ENCODE data around the gene MEOX1.

Gene MEOX1

DNA sequence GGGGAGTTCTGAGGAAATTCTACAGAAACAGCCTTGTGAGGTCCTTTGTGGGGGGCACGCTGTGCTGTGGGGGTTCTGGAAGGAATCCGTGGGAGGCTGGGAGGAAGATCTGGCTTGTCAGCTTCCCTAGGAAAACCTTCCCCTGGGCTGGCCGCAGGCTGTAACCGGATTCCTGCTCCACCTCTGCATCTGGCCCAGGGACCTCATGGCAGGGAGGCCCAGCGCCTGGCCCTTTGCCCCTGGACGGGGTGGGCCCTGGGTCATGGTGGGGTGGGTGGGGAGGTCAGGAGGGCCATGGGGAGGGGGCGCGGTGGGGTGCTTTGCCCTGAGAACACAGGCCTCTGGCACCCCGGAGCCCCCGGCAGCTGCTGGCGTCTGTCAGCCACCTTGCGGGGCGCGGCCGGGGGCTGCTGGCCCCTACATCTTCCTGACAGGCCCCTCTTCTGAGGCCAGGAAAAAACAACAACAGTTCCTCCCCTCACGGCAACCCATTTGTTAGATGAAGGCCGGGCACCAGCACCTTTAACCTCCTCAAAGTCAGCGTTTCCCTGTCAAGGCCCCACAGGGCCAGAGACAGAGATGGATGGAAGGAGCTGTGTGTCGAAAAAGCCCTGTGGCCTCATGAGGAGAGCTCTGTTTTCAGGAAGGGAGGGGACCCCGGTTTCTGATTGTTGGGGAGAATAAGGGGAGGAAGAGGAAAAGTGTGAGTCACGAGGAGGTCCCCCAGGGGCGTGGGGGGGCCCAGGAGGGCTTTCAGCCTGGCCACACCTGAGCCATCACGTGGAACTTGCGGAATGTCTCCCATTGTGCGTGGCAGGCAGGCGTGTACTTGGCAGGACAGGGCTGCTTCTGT, 3.6 kb upstream of the MEOX1 start:
- no peak overlapping the region for H3K4me3 ChIP-seq (IDR thresholded peaks at IDR 0.05; ENCODE audit: insufficient read depth, low read depth, low read length)
- no peak overlapping the region for H3K27ac ChIP-seq
- H3K4me1 ChIP-seq (ENCODE audit: low read depth, poor library complexity, severe bottlenecking), result peaks cover 30% of the 10 kb centered on the region
- H3K4me2 ChIP-seq, result no peak overlapping the region
- no peaks in the 10 kb centered on the region for H3K36me3 ChIP-seq (ENCODE audit: insufficient read depth)
- TF ChIP-seq, protein P1, sequence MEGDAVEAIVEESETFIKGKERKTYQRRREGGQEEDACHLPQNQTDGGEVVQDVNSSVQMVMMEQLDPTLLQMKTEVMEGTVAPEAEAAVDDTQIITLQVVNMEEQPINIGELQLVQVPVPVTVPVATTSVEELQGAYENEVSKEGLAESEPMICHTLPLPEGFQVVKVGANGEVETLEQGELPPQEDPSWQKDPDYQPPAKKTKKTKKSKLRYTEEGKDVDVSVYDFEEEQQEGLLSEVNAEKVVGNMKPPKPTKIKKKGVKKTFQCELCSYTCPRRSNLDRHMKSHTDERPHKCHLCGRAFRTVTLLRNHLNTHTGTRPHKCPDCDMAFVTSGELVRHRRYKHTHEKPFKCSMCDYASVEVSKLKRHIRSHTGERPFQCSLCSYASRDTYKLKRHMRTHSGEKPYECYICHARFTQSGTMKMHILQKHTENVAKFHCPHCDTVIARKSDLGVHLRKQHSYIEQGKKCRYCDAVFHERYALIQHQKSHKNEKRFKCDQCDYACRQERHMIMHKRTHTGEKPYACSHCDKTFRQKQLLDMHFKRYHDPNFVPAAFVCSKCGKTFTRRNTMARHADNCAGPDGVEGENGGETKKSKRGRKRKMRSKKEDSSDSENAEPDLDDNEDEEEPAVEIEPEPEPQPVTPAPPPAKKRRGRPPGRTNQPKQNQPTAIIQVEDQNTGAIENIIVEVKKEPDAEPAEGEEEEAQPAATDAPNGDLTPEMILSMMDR (conservative IDR thresholded peaks at IDR 0.05; ENCODE audit: low read depth, low read length), result no peak
- H3K79me2 ChIP-seq (ENCODE audit: insufficient read depth, low read depth), result no peaks in the 10 kb centered on the region
- H2AFZ ChIP-seq (ENCODE audit: low read depth), result no peak overlapping the region
- H4K20me1 ChIP-seq (ENCODE audit: insufficient read depth), result no peaks in the 10 kb centered on the region
- no peak overlapping the region for H3K9ac ChIP-seq
- peaks cover 25% of the 10 kb centered on the region; the same call in 1 of the 2 replicates for H3K27me3 ChIP-seq (ENCODE audit: insufficient read depth, low read depth)

DNA sequence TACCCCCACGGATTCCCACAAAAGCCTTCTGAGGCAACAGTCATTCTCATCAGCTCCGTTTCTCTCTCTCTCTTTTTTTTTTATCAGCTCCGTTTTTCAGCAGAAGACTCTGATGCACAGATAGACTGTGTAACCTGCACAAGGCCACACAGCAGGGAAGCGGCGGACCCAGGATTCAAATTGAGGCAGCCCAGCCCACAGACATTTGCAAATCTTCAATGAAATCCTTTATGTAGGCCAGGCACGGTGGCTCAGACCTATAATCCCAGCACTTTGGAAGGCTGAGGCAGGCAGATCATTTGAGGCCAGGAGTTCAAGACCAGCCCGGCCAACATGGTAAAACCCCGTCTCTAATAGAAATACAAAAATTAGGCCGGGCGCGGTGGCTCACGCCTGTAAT, 2.4 kb upstream of the MEOX1 start:
- Histone ChIP-seq H3K4me2 (no peak overlapping the region), H3K9ac (no peak overlapping the region), H3K27me3 (ENCODE audit: insufficient read depth, low read depth) (peaks cover 37% of the 10 kb centered on the region; the same call in 1 of the 2 replicates), H3K4me3 (IDR thresholded peaks at IDR 0.05; ENCODE audit: insufficient read depth, low read depth, low read length) (no peak overlapping the region), H3K79me2 (ENCODE audit: insufficient read depth, low read depth) (no peaks in the 10 kb centered on the region), H3K27ac (no peak overlapping the region), H2AFZ (ENCODE audit: low read depth) (no peak overlapping the region), H3K4me1 (ENCODE audit: low read depth, poor library complexity, severe bottlenecking) (peaks cover 18% of the 10 kb centered on the region), H3K36me3 (ENCODE audit: insufficient read depth) (no peaks in the 10 kb centered on the region), H4K20me1 (ENCODE audit: insufficient read depth) (no peaks in the 10 kb centered on the region)
- TF ChIP-seq, protein P1 (conservative IDR thresholded peaks at IDR 0.05; ENCODE audit: low read depth, low read length), result no peak

DNA sequence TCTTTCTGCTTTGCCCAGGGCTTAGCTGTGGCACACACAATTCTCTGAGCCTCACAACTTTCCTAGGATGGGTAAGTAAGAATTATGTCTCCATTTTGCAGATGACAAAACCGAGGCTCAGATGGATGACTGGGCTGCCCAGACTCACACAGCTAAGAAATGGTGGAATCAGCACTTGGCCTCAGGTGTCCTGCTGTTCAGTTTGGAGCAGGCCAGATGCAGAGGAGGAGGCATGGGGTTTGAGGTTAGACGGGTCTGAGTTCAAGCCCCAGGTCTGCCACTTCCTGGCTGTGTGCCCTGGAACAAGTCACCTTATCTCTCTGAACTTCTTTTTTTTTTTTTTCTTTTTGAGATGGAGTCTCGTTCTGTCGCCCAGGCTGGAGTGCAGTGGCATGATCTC, 1.7 kb upstream of the MEOX1 start:
- peaks cover 18% of the 10 kb centered on the region for H3K4me1 ChIP-seq (ENCODE audit: low read depth, poor library complexity, severe bottlenecking)
- H2AFZ ChIP-seq (ENCODE audit: low read depth), result no peak overlapping the region
- H4K20me1 ChIP-seq (ENCODE audit: insufficient read depth), result no peaks in the 10 kb centered on the region
- H3K27ac ChIP-seq, result no peak overlapping the region
- H3K79me2 ChIP-seq (ENCODE audit: insufficient read depth, low read depth), result no peaks in the 10 kb centered on the region
- no peak overlapping the region for H3K4me2 ChIP-seq
- no peaks in the 10 kb centered on the region for H3K36me3 ChIP-seq (ENCODE audit: insufficient read depth)
- H3K9ac ChIP-seq, result no peak overlapping the region
- TF ChIP-seq, protein P1 (conservative IDR thresholded peaks at IDR 0.05; ENCODE audit: low read depth, low read length), result no peak
- no peak overlapping the region for H3K4me3 ChIP-seq (IDR thresholded peaks at IDR 0.05; ENCODE audit: insufficient read depth, low read depth, low read length)
- peaks cover 44% of the 10 kb centered on the region; the same call in 1 of the 2 replicates for H3K27me3 ChIP-seq (ENCODE audit: insufficient read depth, low read depth)

DNA sequence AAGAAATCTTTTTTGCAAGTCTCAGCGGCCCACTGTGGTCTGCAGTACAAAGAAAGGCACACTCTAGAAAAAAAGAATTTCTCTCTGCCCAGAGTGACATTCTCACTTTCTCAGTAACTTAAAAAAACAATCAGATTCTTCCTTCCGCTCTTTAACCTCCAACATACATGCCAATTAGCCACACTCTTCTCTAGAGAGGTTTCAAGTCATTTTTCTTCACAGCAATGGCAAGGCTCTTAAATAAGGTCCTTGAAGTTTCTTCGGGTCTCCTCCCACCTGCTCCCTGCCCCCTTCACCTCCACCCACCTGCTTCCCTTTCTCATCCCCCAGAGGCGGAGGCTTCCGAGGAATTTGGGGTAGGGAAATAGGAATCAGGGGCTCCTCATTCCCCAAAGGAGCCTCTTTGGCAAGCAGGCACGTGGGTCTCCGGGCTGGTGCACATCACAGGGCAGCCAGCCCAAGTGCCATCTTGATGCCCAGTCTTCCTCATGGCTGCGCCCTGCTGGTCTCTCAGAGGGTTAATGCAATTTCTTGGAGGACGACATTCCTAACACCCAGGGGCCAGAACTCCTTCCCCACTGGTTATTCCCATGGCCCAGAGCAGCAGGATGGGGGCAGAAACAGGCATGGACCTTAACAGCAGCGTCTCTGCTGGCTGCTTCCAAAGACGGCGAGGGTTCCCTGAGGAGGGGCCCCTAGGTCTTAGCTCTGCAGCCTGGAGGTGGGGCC, 855 bp upstream of the MEOX1 start:
- Histone ChIP-seq H2AFZ (ENCODE audit: low read depth) (no peak overlapping the region), H3K4me2 (peak overlapping the region; percentile 5; the same call in 1 of the 2 replicates), H3K79me2 (ENCODE audit: insufficient read depth, low read depth) (no peaks in the 10 kb centered on the region), H3K4me1 (ENCODE audit: low read depth, poor library complexity, severe bottlenecking) (peaks cover 18% of the 10 kb centered on the region), H3K9ac (no peak overlapping the region), H3K27me3 (ENCODE audit: insufficient read depth, low read depth) (peaks cover 50% of the 10 kb centered on the region; the same call in 1 of the 2 replicates), H4K20me1 (ENCODE audit: insufficient read depth) (no peaks in the 10 kb centered on the region), H3K36me3 (ENCODE audit: insufficient read depth) (no peaks in the 10 kb centered on the region), H3K4me3 (IDR thresholded peaks at IDR 0.05; ENCODE audit: insufficient read depth, low read depth, low read length) (no peak overlapping the region), H3K27ac (no peak overlapping the region)
- TF ChIP-seq, protein P1 (conservative IDR thresholded peaks at IDR 0.05; ENCODE audit: low read depth, low read length), result no peak
